Thyroid gland (tissue), 4 donors: ENCODE results near the gene CFAP107. TPM values are rescaled to one million over a fixed set of nuclear protein-coding genes. Genes with fewer than 3 reads are reported as not detected.
"Not testable (repeated sequence)": the region's sequence is repeated elsewhere in the genome, so short reads cannot be mapped to it uniquely, and the experiment has no call there.

Source experiments
- DNase-seq, 2 donors: peaks; one replicate each; pipeline ENCODE4 v3.0.0-alpha.2; 2019
- H3K27ac ChIP-seq, 3 donors: fragments of 200-600 bp; sonication (generic); 1 replicate in 2 of 3; 2 replicates in 1 of 3; pipeline ENCODE4 v1.5.1; 2016 to 2019; ENCODE audit warnings: mild to moderate bottlenecking in 1 of 3, moderate library complexity in 1 of 3
- H3K27me3 ChIP-seq: fragments of 200-600 bp; sonication (generic); one replicate; pipeline ENCODE4 v1.5.1; 2019
- H3K36me3 ChIP-seq, 2 donors: fragments of 200-600 bp; sonication (generic); one replicate each; pipeline ENCODE4 v1.5.1; 2016 to 2019
- H3K4me1 ChIP-seq, 2 donors: fragments of 200-600 bp; sonication (generic); one replicate each; pipeline ENCODE4 v1.5.1; 2017 to 2019
- H3K4me3 ChIP-seq, 3 donors: fragments of 200-600 bp; sonication (generic); replicated peaks in 1 of 3; 1 replicate in 2 of 3; 2 replicates in 1 of 3; pipeline ENCODE4 v1.5.1; 2016; ENCODE audit warnings: mild to moderate bottlenecking in 1 of 3
- H3K9me3 ChIP-seq: fragments of 200-600 bp; sonication (generic); one replicate; pipeline ENCODE4 v1.5.1; 2017
- POLR2A ChIP-seq, 2 donors: fragments of 450-650 bp; IDR thresholded peaks; one replicate each; pipeline ENCODE4 v1.6.1; 2017; ENCODE audit warnings: antibody characterized with exemption in 2 of 2, mild to moderate bottlenecking in 2 of 2, moderate library complexity in 1 of 2
- WGBS, 2 donors: methylation state at CpG; one replicate each; pipeline ENCODE4 v1.1.5; 2017; 5-methylcytosine and 5-hydroxymethylcytosine counted together
- intact Hi-C: fragments of 100-400 bp; cut with DNase I; formaldehyde crosslinking; loops from one replicate; pipeline ENCODE4 v1.15.1; 2023
- total RNA-seq, 4 donors: library from RNA; depleted of rRNA; stranded (reverse); fragments of >200 nt; gene quantifications; one replicate each; pipeline ENCODE4 v1.2.3, GENCODE V29; 2016
- TF ChIP-seq, protein P1 (sequence below), 6 experiments: fragments of 200-600 bp in 3 of 6; fragments of 450-650 bp in 3 of 6; sonication (generic) in 3 of 6; IDR thresholded peaks; one replicate each; pipeline ENCODE4 v1.5.1; 2016 to 2019; ENCODE audit warnings: antibody characterized with exemption in 6 of 6, mild to moderate bottlenecking in 2 of 6, inconsistent platforms in 1 of 6, moderate library complexity in 1 of 6

CFAP107 gene
- total RNA-seq, 4 donors from 2014 or later: not detected

DNA sequence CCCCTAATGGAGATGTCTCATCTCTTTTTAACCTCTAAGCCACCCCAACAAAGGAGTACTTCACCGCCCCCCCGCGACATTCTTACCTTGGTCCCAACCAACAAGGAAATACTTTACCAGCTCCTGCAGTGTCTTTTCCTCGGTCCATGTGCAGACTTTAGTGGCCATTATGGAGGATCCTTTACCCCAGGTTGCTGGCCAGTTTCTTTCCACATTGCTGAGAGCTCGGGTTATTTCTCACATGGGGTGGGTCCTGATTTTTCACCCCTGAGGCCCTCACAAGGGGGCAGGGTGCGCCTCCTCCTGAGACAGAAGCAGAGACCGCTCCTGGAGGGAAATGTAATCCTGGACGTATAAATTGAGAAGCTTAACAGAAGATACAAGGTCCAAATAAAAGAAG, 33.1 kb upstream of the CFAP107 start:
- H3K4me3 ChIP-seq: no peak overlapping the region
- DNase-seq: no peak
- no peaks in the 10 kb centered on the region for H3K9me3 ChIP-seq
- no peaks in the 10 kb centered on the region for H3K27me3 ChIP-seq
- TF ChIP-seq, protein P1, sequence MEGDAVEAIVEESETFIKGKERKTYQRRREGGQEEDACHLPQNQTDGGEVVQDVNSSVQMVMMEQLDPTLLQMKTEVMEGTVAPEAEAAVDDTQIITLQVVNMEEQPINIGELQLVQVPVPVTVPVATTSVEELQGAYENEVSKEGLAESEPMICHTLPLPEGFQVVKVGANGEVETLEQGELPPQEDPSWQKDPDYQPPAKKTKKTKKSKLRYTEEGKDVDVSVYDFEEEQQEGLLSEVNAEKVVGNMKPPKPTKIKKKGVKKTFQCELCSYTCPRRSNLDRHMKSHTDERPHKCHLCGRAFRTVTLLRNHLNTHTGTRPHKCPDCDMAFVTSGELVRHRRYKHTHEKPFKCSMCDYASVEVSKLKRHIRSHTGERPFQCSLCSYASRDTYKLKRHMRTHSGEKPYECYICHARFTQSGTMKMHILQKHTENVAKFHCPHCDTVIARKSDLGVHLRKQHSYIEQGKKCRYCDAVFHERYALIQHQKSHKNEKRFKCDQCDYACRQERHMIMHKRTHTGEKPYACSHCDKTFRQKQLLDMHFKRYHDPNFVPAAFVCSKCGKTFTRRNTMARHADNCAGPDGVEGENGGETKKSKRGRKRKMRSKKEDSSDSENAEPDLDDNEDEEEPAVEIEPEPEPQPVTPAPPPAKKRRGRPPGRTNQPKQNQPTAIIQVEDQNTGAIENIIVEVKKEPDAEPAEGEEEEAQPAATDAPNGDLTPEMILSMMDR (IDR thresholded peaks at IDR 0.05): no peak
- TF ChIP-seq POLR2A (IDR thresholded peaks at IDR 0.05): no peak
- H3K36me3 ChIP-seq: no peaks in the 10 kb centered on the region
- no peak overlapping the region for H3K27ac ChIP-seq
- intact Hi-C loops: no loop called here
- H3K4me1 ChIP-seq: no peaks in the 10 kb centered on the region
- WGBS, 2 donors: 89% methylated on average over 8 of the region's 8 CpGs

DNA sequence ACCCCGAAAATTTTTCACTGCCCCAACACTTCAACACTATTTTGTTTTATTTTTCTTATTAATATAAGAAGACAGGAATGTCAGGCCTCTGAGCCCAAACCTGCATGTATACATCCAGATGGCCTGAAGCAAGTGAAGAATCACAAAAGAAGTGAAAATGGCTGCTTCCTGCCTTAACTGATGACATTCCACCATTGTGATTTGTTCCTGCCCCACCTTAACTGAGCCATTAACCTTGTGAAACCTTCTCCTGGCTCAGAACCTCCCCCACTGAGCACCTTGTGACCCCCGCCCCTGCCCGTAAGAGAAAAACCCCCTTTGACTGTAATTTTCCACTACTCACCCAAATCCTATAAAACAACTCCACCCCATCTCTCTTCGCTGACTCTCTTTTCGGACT, 32.3 kb upstream of the CFAP107 start:
- H3K36me3 ChIP-seq, H3K4me1 ChIP-seq, H3K27me3 ChIP-seq, DNase-seq, intact Hi-C loops, H3K4me3 ChIP-seq, H3K27ac ChIP-seq, H3K9me3 ChIP-seq: not testable (repeated sequence)
- WGBS, 2 donors: 91% methylated on average over 5 of the region's 5 CpGs

DNA sequence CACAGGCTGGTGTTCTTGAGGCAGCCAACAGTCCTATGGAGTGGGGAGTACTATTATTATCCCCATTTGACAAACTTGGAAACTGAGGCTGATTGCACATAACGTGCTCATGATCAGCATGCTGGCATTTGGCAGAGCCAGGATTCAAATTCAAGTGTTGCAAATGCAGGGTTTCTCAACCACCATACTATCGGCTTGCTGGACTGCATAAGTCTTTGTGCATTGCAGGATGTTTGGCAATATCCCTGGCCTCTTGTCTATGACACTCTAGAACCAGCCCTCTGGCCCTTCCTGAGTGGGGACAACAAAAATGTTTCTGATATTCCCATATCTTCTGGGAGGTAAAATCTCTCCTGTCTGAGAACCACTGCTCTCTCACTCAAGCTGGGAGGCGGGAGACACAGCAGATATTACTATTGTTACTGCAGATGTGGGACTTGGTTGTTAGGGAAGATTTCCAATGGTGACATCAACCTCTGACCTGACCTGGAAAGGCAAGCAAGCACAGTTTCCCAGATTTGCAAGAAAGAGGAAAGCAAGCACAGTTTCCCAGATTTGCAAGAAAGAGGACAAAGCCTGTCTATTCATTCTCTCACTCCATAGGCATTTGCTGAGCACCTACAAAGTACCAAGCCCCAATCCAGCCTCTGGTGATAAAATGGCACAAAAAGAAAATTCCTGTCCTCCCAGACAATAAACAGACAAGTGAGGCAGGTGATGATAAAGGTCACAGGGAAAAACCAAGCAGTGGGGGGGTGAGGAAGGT, 31.1 kb upstream of the CFAP107 start:
- TF ChIP-seq, protein P1 (IDR thresholded peaks at IDR 0.05): no peak
- TF ChIP-seq POLR2A (IDR thresholded peaks at IDR 0.05): no peak
- no peak overlapping the region for H3K27ac ChIP-seq
- 77 to 80% methylated on average over 3 of the region's 3 CpGs for WGBS, 2 donors
- no peaks in the 10 kb centered on the region for H3K9me3 ChIP-seq
- intact Hi-C loops: no loop called here
- H3K4me3 ChIP-seq: no peak overlapping the region
- no peak for DNase-seq
- no peaks in the 10 kb centered on the region for H3K27me3 ChIP-seq
- H3K4me1 ChIP-seq: no peaks in the 10 kb centered on the region
- H3K36me3 ChIP-seq: no peaks in the 10 kb centered on the region

DNA sequence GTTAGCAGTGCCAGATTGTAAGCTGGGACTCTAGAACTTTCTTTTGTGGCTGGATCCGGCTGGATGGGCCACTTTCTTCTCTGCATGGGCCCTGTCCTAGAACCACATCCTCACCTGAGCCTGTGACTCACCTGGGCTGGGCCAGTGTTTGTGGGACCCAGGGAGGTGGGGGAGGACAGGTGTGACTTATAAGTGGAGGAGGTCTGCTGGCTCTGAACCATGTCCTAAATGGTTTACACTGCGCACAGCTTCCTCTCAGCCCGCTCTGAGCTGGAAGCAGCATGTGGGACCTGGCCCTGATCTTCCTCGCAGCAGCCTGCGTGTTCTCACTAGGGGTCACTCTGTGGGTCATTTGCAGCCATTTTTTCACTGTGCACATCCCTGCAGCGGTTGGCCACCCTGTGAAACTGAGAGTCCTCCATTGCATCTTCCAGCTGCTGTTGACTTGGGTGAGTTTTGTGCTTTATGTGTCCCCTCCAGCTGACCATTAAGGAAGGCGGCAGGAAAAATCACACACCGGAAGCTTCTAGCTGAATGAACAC, 30.0 kb upstream of the CFAP107 start, which contains the start of gene AADACL3:
Gene AADACL3, plus strand, starts transcription at position 215 of the 542 bp plus-strand sequence. Its CDS starts 67 bp downstream, at position 282.
- intact Hi-C loops: no loop called here
- no peak for TF ChIP-seq POLR2A (IDR thresholded peaks at IDR 0.05)
- TF ChIP-seq, protein P1 (IDR thresholded peaks at IDR 0.05): no peak
- no peak for DNase-seq
- H3K4me3 ChIP-seq: no peak within 1 kb of the TSS
- 88 to 95% methylated on average over 8 of the region's 8 CpGs for WGBS, 2 donors
- no peaks in the 10 kb centered on the region for H3K4me1 ChIP-seq
- no peak within 1 kb of the TSS for H3K27ac ChIP-seq
- no peaks in the 10 kb centered on the region for H3K36me3 ChIP-seq
- H3K9me3 ChIP-seq: no peaks in the 10 kb centered on the region
- H3K27me3 ChIP-seq: no peaks in the 10 kb centered on the region

DNA sequence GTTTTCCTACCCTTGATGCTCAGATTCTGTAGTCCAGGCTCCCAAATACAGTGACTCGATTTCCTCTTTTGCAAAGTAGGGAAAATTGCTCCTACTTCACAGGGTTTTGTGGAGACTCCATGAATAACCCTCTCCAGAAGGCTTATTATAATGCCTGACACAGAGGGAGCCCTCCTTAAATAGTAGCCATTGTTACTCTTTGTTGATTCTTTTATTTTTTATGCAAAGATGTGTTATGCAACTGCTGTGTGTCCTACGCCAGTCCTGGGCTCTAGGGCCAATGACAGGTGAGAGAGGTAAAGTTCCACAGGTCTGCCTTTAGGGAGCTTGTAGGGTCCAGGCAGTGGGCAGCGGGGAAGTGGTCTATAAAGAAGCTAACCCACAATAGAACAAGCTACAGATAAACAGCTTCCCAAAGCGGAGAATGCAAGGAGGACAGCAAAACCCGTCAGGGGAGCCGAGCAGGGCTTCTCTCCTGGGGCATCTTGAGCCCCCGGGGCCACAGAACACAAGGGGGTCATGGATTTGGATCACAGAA, 28.6 kb upstream of the CFAP107 start:
- H3K36me3 ChIP-seq: no peaks in the 10 kb centered on the region
- H3K4me1 ChIP-seq: no peaks in the 10 kb centered on the region
- TF ChIP-seq, protein P1 (IDR thresholded peaks at IDR 0.05): no peak
- no peaks in the 10 kb centered on the region for H3K9me3 ChIP-seq
- no peak for DNase-seq
- no peak overlapping the region for H3K27ac ChIP-seq
- intact Hi-C loops: no loop called here
- WGBS, 2 donors: 80% methylated on average over 7 of the region's 7 CpGs
- no peaks in the 10 kb centered on the region for H3K27me3 ChIP-seq
- H3K4me3 ChIP-seq: no peak overlapping the region
